ENCODE data around the gene DCST1.
"Not testable (repeated sequence)": the region's sequence is repeated elsewhere in the genome, so short reads cannot be mapped to it uniquely, and the experiment has no call there.

The DCST1 gene, protein sequence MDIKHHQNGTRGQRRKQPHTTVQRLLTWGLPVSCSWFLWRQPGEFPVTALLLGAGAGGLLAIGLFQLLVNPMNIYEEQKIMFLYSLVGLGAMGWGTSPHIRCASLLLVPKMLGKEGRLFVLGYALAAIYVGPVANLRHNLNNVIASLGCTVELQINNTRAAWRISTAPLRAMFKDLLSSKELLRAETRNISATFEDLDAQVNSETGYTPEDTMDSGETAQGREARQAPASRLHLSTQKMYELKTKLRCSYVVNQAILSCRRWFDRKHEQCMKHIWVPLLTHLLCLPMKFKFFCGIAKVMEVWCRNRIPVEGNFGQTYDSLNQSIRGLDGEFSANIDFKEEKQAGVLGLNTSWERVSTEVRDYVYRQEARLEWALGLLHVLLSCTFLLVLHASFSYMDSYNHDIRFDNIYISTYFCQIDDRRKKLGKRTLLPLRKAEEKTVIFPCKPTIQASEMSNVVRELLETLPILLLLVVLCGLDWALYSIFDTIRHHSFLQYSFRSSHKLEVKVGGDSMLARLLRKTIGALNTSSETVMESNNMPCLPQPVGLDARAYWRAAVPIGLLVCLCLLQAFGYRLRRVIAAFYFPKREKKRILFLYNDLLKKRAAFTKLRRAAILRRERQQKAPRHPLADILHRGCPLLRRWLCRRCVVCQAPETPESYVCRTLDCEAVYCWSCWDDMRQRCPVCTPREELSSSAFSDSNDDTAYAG
- 0 to 0.25 (median 0) reads per million in 9 experiments for total RNA-seq

DNA sequence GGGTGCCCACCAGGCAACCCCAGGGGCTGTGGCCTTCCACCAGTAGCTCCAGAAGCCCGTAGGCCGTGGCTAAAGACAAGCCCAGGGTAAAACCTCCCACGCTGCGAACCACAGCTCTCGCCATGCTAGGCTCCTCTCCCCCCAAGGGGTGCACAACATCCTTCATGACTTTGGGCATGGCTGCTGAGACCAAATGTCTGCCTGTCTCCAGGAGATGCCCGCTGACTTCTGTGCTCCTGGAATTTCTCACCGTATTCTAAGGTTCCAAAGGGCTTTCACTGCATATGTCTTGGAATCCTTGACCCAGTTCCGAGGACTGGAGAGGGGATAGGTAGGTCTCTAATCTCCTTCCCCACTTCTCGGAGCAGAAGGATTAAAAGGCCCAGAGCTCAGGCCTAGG, at the start of gene DCST1, which contains the start of gene DCST2:
Gene DCST1, plus strand, starts transcription at position 301 of the 400 bp plus-strand sequence. CDS start 213 bp downstream, outside the sequence.
Gene DCST2, minus strand, starts transcription at position 258 of the 400 bp plus-strand sequence. Its CDS starts 80 bp downstream, at position 178.
- Mint-ChIP-seq H3K27me3 (peaks cover 22 to 23% of the 10 kb centered on the region in 2 donors), H3K27ac (no peak within 1 kb of the TSS), H3K9me3 (no peaks in the 10 kb centered on the region), H3K36me3 (ENCODE audit: insufficient read depth) (peaks cover 3% of the 10 kb centered on the region), H3K4me1 (ENCODE audit: low read depth in 2 of 2) (peaks cover 0 to 3% of the 10 kb centered on the region in 2 donors), H3K4me3 (no peak within 1 kb of the TSS)
- DNase-seq = no peak
- ATAC-seq (replicated peaks) = no peak

DNA sequence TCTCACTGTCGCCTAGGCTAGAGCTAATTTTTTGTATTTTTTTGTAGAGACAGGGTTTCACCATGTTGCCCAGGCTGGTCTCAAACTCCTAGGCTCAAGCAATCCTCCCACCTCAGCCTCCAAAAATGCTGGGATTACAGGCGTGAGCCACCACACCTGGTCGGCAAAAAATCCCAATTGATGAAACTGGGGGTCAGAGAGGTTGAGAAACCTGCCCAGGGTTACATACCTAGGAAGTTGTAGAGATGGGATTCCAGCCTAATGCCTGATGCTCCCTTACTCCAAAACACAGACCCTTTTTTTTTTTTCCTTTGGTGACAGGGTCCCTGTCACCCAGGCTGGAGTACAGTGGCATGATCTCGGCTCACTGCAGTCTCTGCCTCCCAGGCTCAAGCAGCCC, 46.9 kb upstream of the DCST1 start:
- H3K9me3 Mint-ChIP-seq; H3K27ac Mint-ChIP-seq; DNase-seq; H3K4me3 Mint-ChIP-seq; ATAC-seq (replicated peaks); H3K27me3 Mint-ChIP-seq: not testable (repeated sequence)
- Mint-ChIP-seq H3K4me1 (ENCODE audit: low read depth in 2 of 2) (peaks cover 21 to 28% of the 10 kb centered on the region in 2 donors), H3K36me3 (ENCODE audit: insufficient read depth) (peaks cover 31% of the 10 kb centered on the region)

DNA sequence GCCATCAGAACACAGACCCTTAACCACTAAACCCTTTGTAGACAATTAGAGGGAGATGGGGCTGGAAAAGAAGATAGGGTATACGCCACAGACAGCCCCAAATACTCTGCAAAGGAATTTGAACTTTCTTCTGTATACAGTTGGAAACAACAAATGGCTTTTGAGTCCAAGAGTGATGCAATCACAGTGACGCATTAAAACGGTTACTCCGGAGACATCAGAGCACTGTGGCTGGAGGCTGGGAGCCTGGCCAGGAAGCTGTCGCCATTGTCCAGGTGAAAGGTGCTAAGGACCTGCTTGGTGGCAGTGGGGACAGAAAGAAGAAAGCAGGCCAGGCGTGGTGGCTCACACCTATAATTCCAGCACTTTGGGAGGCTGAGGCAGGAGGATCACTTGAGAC, 46.3 kb upstream of the DCST1 start:
- H3K4me1 Mint-ChIP-seq (ENCODE audit: low read depth in 2 of 2) = peaks cover 21 to 28% of the 10 kb centered on the region in 2 donors
- no peaks in the 10 kb centered on the region for H3K9me3 Mint-ChIP-seq
- ATAC-seq (replicated peaks) = no peak
- no peak overlapping the region for H3K4me3 Mint-ChIP-seq
- DNase-seq = no peak
- H3K36me3 Mint-ChIP-seq (ENCODE audit: insufficient read depth) = peaks cover 31% of the 10 kb centered on the region
- no peak overlapping the region for H3K27ac Mint-ChIP-seq
- H3K27me3 Mint-ChIP-seq = no peaks in the 10 kb centered on the region

DNA sequence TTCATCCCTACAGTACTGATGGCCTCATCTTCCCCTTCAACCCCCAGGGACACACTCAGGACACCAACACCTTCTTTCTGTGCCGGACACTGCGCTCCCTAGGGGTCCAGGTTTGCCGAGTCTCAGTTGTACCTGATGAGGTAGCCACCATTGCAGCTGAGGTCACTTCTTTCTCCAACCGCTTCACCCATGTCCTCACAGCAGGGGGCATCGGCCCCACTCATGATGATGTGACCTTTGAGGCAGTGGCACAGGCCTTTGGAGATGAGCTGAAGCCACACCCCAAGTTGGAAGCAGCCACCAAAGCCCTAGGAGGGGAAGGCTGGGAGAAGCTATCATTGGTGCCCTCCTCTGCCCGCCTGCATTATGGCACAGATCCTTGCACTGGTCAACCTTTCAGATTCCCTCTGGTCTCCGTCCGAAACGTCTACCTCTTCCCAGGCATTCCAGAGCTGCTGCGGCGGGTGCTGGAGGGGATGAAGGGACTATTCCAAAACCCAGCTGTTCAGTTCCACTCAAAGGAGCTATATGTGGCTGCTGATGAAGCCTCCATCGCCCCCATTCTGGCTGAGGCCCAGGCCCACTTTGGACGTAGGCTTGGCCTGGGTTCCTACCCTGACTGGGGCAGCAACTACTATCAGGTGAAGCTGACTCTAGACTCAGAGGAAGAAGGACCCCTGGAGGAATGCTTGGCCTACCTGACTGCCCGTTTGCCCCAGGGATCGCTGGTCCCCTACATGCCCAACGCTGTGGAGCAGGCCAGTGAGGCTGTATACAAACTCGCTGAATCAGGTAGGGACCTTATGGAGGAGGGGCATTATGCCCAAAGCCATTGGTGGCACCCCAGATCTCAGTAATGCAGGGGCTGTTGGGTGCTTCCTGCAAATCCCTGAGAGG, 45.3 kb upstream of the DCST1 start:
- DNase-seq = no peak
- H3K9me3 Mint-ChIP-seq = no peaks in the 10 kb centered on the region
- H3K4me3 Mint-ChIP-seq = no peak overlapping the region
- ATAC-seq (replicated peaks) = no peak
- peaks cover 31% of the 10 kb centered on the region for H3K36me3 Mint-ChIP-seq (ENCODE audit: insufficient read depth)
- no peak overlapping the region for H3K27ac Mint-ChIP-seq
- H3K27me3 Mint-ChIP-seq = no peaks in the 10 kb centered on the region
- peaks cover 22 to 28% of the 10 kb centered on the region in 2 donors for H3K4me1 Mint-ChIP-seq (ENCODE audit: low read depth in 2 of 2)

DNA sequence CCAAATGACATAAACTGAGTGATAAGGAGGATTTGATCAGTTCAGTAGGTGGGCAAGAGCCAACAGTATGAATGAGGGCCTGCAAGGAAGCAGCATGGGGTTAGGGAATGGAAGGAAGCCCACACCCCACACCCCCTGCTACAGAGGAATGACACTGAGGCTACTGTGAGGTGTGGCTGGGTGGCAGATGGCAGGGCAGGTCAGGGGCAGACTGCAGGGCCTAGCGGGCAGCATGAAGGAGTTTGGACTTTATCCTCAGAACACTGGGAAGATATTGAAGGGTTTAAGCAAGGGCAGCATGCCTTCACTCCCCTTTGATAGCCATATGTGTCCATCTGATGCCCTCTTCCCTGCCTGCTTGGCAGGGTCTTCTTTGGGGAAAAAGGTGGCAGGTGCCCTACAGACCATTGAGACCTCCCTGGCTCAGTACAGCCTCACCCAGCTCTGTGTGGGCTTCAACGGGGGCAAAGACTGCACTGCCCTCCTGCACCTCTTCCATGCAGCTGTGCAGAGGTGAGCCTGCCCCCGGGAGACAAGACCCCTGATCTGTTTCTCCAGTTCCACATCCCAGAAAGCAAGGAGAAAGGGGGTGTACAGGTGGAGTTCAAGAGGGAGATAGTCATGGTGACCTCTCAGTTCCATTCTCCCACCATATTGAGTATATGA, 44.3 kb upstream of the DCST1 start:
- Mint-ChIP-seq H3K36me3 (ENCODE audit: insufficient read depth) (peaks cover 27% of the 10 kb centered on the region), H3K4me3 (no peak overlapping the region), H3K27me3 (no peaks in the 10 kb centered on the region), H3K4me1 (ENCODE audit: low read depth in 2 of 2) (peaks cover 16 to 23% of the 10 kb centered on the region in 2 donors), H3K9me3 (no peaks in the 10 kb centered on the region), H3K27ac (no peak overlapping the region)
- ATAC-seq (replicated peaks) (no peak), DNase-seq (no peak)

DNA sequence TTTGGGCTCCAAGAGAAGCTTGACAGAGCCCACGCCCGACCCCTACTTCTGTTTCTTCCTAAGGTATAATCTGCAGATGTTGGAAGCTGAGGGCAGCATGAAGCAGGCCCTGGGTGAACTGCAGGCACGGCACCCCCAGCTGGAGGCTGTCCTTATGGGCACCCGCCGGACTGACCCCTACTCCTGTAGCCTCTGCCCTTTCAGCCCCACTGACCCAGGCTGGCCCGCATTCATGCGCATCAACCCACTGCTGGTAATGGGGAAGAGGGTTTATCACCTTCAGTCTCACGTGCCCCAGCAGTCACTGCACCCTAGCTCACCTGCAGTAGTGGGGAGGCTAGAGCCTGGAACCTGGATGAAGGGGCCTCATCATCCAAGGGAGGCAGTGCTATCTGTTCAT, 43.3 kb upstream of the DCST1 start:
- no peak for ATAC-seq (replicated peaks)
- H3K27me3 Mint-ChIP-seq = no peaks in the 10 kb centered on the region
- H3K4me3 Mint-ChIP-seq = no peak overlapping the region
- no peak for DNase-seq
- H3K36me3 Mint-ChIP-seq (ENCODE audit: insufficient read depth) = peaks cover 25% of the 10 kb centered on the region
- no peaks in the 10 kb centered on the region for H3K9me3 Mint-ChIP-seq
- no peak overlapping the region for H3K27ac Mint-ChIP-seq
- peaks cover 15 to 21% of the 10 kb centered on the region in 2 donors for H3K4me1 Mint-ChIP-seq (ENCODE audit: low read depth in 2 of 2)

DNA sequence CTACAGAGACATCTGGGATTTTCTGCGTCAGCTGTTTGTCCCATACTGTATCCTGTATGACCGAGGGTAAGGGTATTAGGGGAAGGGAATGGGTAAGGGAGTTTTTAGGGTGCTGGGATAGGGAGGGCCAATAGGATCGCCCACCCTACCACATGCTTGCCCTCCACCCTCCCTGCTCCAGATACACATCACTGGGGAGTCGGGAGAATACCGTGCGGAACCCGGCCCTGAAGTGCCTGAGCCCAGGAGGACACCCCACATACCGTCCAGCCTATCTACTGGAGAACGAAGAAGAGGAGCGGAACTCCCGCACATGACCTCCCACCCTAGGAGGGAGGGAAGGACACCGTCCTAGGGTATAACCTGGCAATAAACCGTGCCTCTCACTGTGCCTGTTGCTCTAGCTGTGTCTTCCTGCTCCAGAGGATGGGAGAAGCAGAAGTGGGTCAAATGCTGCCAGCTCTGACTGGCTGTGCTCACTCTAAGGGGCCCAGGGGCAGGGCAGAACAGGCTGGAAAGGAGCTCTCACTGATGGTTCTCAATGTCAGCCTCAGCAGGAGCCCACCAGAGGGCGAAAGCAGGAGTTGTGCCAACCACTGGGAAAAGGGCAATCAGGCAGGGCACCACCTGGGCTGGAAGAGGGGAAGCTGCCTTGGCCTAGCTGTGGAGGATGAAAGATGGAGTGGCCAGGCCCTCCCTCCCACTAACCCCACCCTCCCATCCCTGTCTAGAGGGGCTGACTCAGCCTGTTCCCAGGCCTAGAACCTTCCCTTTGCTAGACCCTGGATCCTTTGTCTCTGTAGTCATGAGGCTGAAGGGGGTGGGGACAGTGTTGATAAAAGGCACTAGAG, 40.7 kb upstream of the DCST1 start:
- Mint-ChIP-seq H3K9me3 (no peaks in the 10 kb centered on the region), H3K27me3 (no peaks in the 10 kb centered on the region), H3K4me3 (no peak overlapping the region), H3K4me1 (ENCODE audit: low read depth in 2 of 2) (peaks cover 20 to 23% of the 10 kb centered on the region in 2 donors), H3K27ac (no peak overlapping the region), H3K36me3 (ENCODE audit: insufficient read depth) (peaks cover 13% of the 10 kb centered on the region)
- no peak for ATAC-seq (replicated peaks)
- no peak for DNase-seq

DNA sequence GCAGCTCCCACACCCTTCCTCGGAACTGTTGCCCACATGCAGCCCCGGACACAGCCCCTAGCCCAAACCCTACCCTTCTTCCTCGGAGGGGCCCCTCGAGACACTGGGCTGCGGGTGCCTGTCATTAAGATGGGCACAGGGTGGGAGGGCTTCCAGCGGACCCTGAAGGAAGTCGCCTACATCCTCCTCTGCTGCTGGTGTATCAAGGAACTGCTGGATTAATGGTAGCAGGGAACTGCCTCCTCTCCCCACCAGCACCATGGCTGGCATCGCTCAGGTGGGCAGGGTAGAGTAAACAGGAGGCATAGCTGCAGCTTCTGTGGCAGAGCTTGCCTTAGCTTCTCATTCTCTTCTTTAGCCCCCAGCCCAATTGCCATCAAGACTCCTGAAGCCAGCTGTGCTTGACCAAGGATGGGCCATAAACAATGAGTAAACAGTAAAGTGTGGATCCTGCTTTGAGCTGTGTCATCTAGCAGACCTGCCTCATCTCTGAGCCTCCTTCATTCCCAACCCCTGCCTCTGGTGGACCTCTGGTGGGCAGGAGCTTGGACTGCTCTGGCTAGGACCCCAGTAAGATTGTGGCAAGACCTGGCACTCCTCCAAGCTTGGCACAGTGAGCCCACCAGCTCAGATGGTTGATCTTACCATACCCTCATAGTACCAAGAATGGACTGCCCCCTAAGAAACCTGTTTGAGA, 39.9 kb upstream of the DCST1 start, which contains the start of gene LENEP:
Gene LENEP, plus strand, starts transcription at position 15 of the 697 bp plus-strand sequence. Its CDS starts 22 bp downstream, at position 37.
- Mint-ChIP-seq H3K9me3 (no peaks in the 10 kb centered on the region), H3K4me3 (no peak within 1 kb of the TSS), H3K27ac (peak within 1 kb of the TSS in 1 of 2 donors; percentile 29), H3K4me1 (ENCODE audit: low read depth in 2 of 2) (peaks cover 18 to 20% of the 10 kb centered on the region in 2 donors), H3K36me3 (ENCODE audit: insufficient read depth) (peaks cover 14% of the 10 kb centered on the region), H3K27me3 (no peaks in the 10 kb centered on the region)
- no peak for DNase-seq
- ATAC-seq (replicated peaks) = no peak

DNA sequence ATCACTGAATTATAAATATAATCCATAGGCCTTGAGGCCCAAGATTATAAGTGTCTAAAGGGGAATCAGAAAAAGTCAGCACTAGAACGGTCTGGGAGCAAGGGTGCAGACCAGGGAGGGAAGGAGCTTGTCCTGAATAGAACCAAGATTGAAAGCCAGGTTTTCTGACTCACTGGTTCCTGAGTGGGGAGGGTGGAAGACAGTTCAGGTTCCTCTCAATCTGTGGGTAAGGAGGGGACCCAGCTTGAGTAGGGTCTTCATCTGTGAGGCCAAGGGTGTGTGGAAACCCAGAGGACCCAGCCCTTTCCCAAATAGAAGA, 39.4 kb upstream of the DCST1 start:
- H3K27ac Mint-ChIP-seq = peak overlapping the region in 1 of 2 donors; percentile 29
- H3K9me3 Mint-ChIP-seq = no peaks in the 10 kb centered on the region
- DNase-seq (no peak), ATAC-seq (replicated peaks) (no peak)
- H3K4me1 Mint-ChIP-seq (ENCODE audit: low read depth in 2 of 2) = peaks cover 19 to 20% of the 10 kb centered on the region in 2 donors
- H3K27me3 Mint-ChIP-seq = no peaks in the 10 kb centered on the region
- no peak overlapping the region for H3K4me3 Mint-ChIP-seq
- H3K36me3 Mint-ChIP-seq (ENCODE audit: insufficient read depth) = peaks cover 14% of the 10 kb centered on the region

DNA sequence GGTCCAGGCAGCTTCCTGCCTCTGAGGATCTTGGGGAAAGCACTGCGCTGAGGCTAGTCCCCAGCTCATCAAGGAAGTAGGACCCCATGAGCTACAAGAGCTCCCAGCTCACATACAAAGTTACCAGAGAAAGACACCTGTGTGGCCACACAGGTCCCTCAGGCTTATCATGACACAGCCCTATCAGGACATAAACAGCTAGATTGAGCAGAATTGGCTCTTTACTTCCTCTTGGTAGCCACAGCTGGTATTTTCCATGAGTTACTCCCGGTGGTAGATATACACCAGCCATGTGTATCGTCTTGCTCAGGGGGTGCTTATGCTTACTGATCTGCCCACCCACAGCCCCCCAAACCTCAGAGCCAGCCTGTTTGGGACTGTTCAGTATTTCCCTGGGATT, 39.0 kb upstream of the DCST1 start:
- H3K27ac Mint-ChIP-seq = peak overlapping the region in 1 of 2 donors; percentile 49
- H3K4me1 Mint-ChIP-seq (ENCODE audit: low read depth in 2 of 2) = peaks cover 17 to 18% of the 10 kb centered on the region in 2 donors
- H3K27me3 Mint-ChIP-seq = no peaks in the 10 kb centered on the region
- ATAC-seq (replicated peaks) (no peak), DNase-seq (no peak)
- H3K4me3 Mint-ChIP-seq = no peak overlapping the region
- H3K9me3 Mint-ChIP-seq = no peaks in the 10 kb centered on the region
- peaks cover 14% of the 10 kb centered on the region for H3K36me3 Mint-ChIP-seq (ENCODE audit: insufficient read depth)

DNA sequence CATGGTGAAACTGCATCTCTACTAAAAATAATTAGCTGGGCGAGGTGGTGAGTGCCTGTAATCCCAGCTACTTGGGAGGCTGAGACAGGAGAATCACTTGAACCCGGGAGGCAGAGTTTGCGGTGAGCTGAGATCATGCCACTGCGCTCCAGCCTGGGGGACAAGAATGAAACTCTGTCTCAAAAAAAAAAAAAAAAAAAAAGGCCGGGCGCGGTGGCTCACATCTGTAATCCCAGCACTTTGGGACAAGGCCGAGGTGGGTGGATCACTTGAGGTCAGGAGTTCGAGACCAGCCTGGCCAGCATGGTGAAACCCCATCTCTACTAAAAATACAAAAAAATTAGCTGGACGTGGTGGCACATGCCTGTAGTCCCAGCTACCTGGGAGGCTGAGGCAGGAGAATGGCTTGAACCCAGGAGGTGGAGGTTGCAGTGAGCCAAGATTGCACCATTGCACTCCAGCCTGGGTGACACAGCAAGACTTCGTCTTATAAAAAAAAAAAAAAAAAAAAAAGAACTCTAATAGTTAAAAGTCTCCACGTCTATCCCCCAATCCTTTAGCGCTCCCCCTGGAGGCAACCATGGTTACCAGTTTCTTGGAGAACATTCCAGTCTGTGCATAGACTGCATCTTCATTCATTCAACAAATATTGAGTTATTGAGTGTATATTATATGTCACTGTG, 38.2 kb upstream of the DCST1 start:
- not testable (repeated sequence) for H3K27me3 Mint-ChIP-seq; DNase-seq; H3K9me3 Mint-ChIP-seq; H3K4me3 Mint-ChIP-seq; ATAC-seq (replicated peaks)
- Mint-ChIP-seq H3K27ac (peak overlapping the region in 1 of 2 donors; percentile 49), H3K36me3 (ENCODE audit: insufficient read depth) (peaks cover 12% of the 10 kb centered on the region), H3K4me1 (ENCODE audit: low read depth in 2 of 2) (peaks cover 17 to 21% of the 10 kb centered on the region in 2 donors)

Measured in effector memory CD8-positive, alpha-beta T cell (primary cell).